Prostate gland (tissue), 2 donors: Measurements from ENCODE around the gene CHRNA9.

Experiments
- CTCF ChIP-seq, 4 experiments: fragments of 200-600 bp in 2 of 4; fragments of 450-650 bp in 2 of 4; sonication (generic) in 2 of 4; IDR thresholded peaks; 1 replicate in 3 of 4; 2 replicates in 1 of 4; pipeline ENCODE4 v1.5.1; 2016 to 2019; ENCODE audit warnings: antibody characterized with exemption in 4 of 4, mild to moderate bottlenecking in 2 of 4, moderate library complexity in 2 of 4
- POLR2A ChIP-seq: fragments of 450-650 bp; IDR thresholded peaks from one replicate; pipeline ENCODE4 v1.6.1; 2016; ENCODE audit warnings: antibody characterized with exemption, mild to moderate bottlenecking
- POLR2AphosphoS5 ChIP-seq: sonication (generic); formaldehyde crosslinking; IDR thresholded peaks from one replicate; pipeline ENCODE4 v1.6.1; 2017; ENCODE audit warnings: antibody characterized with exemption

DNA sequence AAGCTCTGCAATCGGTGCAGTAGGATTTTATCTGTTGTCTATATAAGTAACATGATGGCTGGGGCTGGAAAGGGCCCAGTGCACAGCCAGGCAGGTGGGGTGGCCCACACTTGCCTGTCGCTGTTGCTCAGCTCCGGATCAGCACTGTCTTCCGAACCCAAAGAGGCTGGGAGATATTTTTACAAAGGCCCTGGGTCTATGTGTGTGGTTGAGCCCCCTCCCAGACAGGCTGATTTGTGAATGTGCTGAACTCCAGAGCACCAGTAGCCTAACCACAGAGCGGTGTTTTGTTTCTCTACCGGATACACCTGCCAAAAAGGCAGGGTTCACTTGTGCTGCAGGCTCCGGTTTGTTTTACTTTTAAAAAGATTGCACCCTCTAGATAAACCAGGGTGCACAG is 33.5 kb upstream of the CHRNA9 start:
- TF ChIP-seq CTCF (IDR thresholded peaks at IDR 0.05) (no peak), POLR2A (no peak), POLR2AphosphoS5 (no peak)
